HL-60 (cell line): ENCODE data around the gene C1orf105.

Experiments used
- DNase-seq, 2 experiments: peaks; one replicate each; pipeline ENCODE4 v3.0.0-alpha.2; 2010 to 2020; ENCODE audit warnings: low read depth in 1 of 2, low spot score in 1 of 2
- H3K27ac ChIP-seq: fragments of 250-450 bp; sonication (Bioruptor Pico); replicated peaks from 2 replicates; pipeline ENCODE4 v1.5.1; 2020; ENCODE audit warnings: mild to moderate bottlenecking, moderate library complexity
- H3K27me3 ChIP-seq: fragments of 250-450 bp; sonication (Bioruptor Pico); 2 replicates; pipeline ENCODE4 v1.5.1; 2021; ENCODE audit warnings: mild to moderate bottlenecking, moderate library complexity; ENCODE audit not compliant: insufficient read depth, poor library complexity, severe bottlenecking
- H3K4me3 ChIP-seq: replicated peaks from 2 replicates; pipeline ENCODE4 v1.5.1; 2011; ENCODE audit warnings: mild to moderate bottlenecking, control low read depth, low read length; ENCODE audit not compliant: insufficient read depth
- GABPA ChIP-seq: IDR thresholded peaks from 2 replicates; pipeline ENCODE4 v1.6.1; 2012; ENCODE audit warnings: low read depth
- POLR2AphosphoS5 ChIP-seq: IDR thresholded peaks from 2 replicates; pipeline ENCODE4 v1.6.1; 2012; ENCODE audit warnings: low read depth
- SPI1 ChIP-seq: IDR thresholded peaks from 2 replicates; pipeline ENCODE4 v1.6.1; 2012; ENCODE audit warnings: low read depth, mild to moderate bottlenecking, borderline replicate concordance
- TF ChIP-seq, protein P1 (sequence below): IDR thresholded peaks from one replicate; pipeline ENCODE4 v1.5.1; 2011; ENCODE audit warnings: low read length, control low read depth, inconsistent platforms; ENCODE audit not compliant: insufficient read depth
- TF ChIP-seq, protein P2 (sequence below): IDR thresholded peaks from 2 replicates; pipeline ENCODE4 v1.6.1; 2012; ENCODE audit warnings: low read depth; ENCODE audit not compliant: insufficient replicate concordance

The C1orf105 gene

DNA sequence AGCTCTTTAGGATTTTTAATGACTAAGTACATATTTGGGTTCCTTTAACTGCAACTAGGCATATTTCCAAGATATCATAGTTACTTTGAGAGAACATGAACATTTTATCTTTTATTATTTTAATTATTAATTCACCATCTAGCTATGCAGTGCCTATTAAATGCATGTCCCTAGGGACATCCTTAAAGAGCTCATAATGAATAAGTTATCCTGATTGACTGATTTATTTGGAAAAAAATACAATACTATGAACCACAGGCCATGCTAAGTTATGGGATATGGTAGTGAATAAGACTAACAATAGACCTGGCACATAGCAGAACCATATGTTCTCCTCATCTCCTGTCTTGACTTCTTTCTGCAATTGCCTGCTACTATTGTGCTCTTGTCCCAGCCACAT is 16.4 kb upstream of the C1orf105 start:
- H3K27me3 ChIP-seq, result no peaks in the 10 kb centered on the region
- no peak overlapping the region for H3K27ac ChIP-seq
- no peak for DNase-seq

DNA sequence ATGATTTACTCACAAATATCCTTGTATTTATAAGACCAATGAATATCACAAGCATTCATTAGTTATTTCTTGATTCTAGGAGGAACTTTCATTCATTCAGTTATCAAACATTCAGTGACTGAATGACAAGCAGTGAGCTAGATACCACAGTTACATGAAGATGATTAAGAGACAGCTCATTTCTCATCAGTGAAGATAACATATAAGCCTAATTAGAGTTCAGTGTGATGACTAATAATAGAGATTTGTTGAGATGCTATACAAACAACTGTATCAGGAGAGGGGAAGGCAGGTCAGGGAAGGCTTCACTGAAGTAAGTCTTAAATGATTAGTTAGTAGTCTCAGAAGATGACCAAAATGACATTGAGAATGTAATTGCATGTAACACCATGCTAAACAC is 14.6 kb upstream of the C1orf105 start:
- H3K27ac ChIP-seq, result no peak overlapping the region
- TF ChIP-seq, protein P1, sequence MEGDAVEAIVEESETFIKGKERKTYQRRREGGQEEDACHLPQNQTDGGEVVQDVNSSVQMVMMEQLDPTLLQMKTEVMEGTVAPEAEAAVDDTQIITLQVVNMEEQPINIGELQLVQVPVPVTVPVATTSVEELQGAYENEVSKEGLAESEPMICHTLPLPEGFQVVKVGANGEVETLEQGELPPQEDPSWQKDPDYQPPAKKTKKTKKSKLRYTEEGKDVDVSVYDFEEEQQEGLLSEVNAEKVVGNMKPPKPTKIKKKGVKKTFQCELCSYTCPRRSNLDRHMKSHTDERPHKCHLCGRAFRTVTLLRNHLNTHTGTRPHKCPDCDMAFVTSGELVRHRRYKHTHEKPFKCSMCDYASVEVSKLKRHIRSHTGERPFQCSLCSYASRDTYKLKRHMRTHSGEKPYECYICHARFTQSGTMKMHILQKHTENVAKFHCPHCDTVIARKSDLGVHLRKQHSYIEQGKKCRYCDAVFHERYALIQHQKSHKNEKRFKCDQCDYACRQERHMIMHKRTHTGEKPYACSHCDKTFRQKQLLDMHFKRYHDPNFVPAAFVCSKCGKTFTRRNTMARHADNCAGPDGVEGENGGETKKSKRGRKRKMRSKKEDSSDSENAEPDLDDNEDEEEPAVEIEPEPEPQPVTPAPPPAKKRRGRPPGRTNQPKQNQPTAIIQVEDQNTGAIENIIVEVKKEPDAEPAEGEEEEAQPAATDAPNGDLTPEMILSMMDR, result no peak
- TF ChIP-seq GABPA (no peak), POLR2AphosphoS5 (no peak), SPI1 (no peak)
- H3K4me3 ChIP-seq, result no peak overlapping the region
- H3K27me3 ChIP-seq, result no peaks in the 10 kb centered on the region
- no peak for DNase-seq

More for the DNA sequence above, 16.4 kb upstream of the C1orf105 start:
- H3K4me3 ChIP-seq, result no peak overlapping the region
- TF ChIP-seq GABPA (no peak), POLR2AphosphoS5 (no peak)
- TF ChIP-seq, protein P1, result no peak
- TF ChIP-seq, protein P2, sequence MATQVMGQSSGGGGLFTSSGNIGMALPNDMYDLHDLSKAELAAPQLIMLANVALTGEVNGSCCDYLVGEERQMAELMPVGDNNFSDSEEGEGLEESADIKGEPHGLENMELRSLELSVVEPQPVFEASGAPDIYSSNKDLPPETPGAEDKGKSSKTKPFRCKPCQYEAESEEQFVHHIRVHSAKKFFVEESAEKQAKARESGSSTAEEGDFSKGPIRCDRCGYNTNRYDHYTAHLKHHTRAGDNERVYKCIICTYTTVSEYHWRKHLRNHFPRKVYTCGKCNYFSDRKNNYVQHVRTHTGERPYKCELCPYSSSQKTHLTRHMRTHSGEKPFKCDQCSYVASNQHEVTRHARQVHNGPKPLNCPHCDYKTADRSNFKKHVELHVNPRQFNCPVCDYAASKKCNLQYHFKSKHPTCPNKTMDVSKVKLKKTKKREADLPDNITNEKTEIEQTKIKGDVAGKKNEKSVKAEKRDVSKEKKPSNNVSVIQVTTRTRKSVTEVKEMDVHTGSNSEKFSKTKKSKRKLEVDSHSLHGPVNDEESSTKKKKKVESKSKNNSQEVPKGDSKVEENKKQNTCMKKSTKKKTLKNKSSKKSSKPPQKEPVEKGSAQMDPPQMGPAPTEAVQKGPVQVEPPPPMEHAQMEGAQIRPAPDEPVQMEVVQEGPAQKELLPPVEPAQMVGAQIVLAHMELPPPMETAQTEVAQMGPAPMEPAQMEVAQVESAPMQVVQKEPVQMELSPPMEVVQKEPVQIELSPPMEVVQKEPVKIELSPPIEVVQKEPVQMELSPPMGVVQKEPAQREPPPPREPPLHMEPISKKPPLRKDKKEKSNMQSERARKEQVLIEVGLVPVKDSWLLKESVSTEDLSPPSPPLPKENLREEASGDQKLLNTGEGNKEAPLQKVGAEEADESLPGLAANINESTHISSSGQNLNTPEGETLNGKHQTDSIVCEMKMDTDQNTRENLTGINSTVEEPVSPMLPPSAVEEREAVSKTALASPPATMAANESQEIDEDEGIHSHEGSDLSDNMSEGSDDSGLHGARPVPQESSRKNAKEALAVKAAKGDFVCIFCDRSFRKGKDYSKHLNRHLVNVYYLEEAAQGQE, result no peak

DNA sequence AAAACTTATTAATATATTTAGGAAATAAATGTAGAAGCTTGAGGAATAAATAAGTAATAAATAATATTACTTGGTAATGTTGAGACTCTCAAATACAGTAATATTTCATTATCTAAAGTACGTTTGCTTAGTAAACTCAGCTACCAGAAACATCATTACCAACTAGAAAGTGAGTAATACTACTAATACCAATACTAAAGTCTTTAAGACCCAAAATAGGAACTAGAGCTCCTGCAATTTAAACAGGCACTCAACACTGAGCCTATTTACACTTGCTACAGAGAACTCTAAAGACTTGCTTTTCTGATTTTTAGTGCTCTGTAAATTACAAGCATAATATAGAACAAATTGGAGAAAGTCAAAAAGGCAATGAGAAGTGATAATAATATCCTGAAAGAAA is 13.5 kb upstream of the C1orf105 start:
- no peak overlapping the region for H3K27ac ChIP-seq
- DNase-seq, result no peak
- TF ChIP-seq, protein P2, result no peak
- TF ChIP-seq SPI1 (no peak), GABPA (no peak), POLR2AphosphoS5 (no peak)
- TF ChIP-seq, protein P1, result no peak
- H3K4me3 ChIP-seq, result no peak overlapping the region
- H3K27me3 ChIP-seq, result no peaks in the 10 kb centered on the region

DNA sequence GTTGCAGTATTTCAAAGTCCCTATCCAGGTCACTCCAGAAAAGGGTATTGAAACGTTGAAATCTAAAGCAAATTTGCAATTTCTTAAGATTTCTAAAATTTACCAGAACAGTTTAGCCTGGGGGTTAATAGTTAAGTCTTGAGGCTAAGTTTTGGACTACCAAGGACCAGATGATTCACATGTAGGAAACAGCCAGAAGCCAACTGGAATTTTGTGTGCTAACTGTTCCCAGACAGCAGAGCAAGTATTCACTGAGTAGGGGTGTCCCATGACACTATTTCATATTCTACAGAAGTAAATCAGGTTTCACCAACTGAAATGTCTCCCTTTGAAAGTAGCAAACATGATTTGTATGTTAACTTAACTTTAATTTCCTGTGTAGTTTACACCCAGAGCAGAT is 11.5 kb upstream of the C1orf105 start:
- no peak for DNase-seq
- Histone ChIP-seq H3K4me3 (no peak overlapping the region), H3K27ac (no peak overlapping the region), H3K27me3 (no peaks in the 10 kb centered on the region)
- TF ChIP-seq GABPA (no peak), SPI1 (no peak), POLR2AphosphoS5 (no peak)
- TF ChIP-seq, protein P2, result no peak
- TF ChIP-seq, protein P1, result no peak
